Loucy (cell line): ENCODE measurements around the gene SLFN5.
"Not testable (repeated sequence)": the region's sequence is repeated elsewhere in the genome, so short reads cannot be mapped to it uniquely, and the experiment has no call there.

Experiments used
- H2AFZ ChIP-seq: fragments of 200-600 bp; sonication (generic); 2 replicates; pipeline ENCODE4 v1.6.0; 2016; ENCODE audit warnings: antibody characterized with exemption, mild to moderate bottlenecking, low read length, moderate library complexity
- H3F3A ChIP-seq: fragments of 200-600 bp; 2 replicates; pipeline ENCODE4 v1.6.0; 2016; ENCODE audit warnings: antibody characterized with exemption, low read depth, mild to moderate bottlenecking
- H3K27me3 ChIP-seq: fragments of 200-600 bp; sonication (generic); 2 replicates; pipeline ENCODE4 v1.6.1; 2014; ENCODE audit warnings: low read length, mild to moderate bottlenecking; ENCODE audit not compliant: insufficient read depth, poor library complexity, severe bottlenecking
- H3K36me3 ChIP-seq: fragments of 200-600 bp; sonication (generic); 2 replicates; pipeline ENCODE4 v1.6.1; 2016; ENCODE audit warnings: low read length; ENCODE audit not compliant: insufficient read depth
- H3K4me1 ChIP-seq: fragments of 200-600 bp; sonication (generic); 2 replicates; pipeline ENCODE4 v1.5.1; 2014; ENCODE audit warnings: low read length, mild to moderate bottlenecking; ENCODE audit not compliant: insufficient read depth, poor library complexity, severe bottlenecking
- H3K4me2 ChIP-seq: fragments of 200-600 bp; sonication (generic); 2 replicates; pipeline ENCODE4 v1.6.0; 2014; ENCODE audit warnings: antibody characterized with exemption, low read length, low read depth, mild to moderate bottlenecking; ENCODE audit not compliant: poor library complexity, severe bottlenecking
- H3K4me3 ChIP-seq: fragments of 200-600 bp; sonication (generic); 2 replicates; pipeline ENCODE4 v1.5.1; 2014; ENCODE audit warnings: low read length, mild to moderate bottlenecking, mixed read lengths; ENCODE audit not compliant: poor library complexity, severe bottlenecking
- H3K79me2 ChIP-seq: fragments of 200-600 bp; sonication (generic); 2 replicates; pipeline ENCODE4 v1.6.1; 2014; ENCODE audit warnings: low read length; ENCODE audit not compliant: insufficient read depth
- H3K9ac ChIP-seq: fragments of 200-600 bp; sonication (generic); 2 replicates; pipeline ENCODE4 v1.6.0; 2014; ENCODE audit warnings: mild to moderate bottlenecking, low read depth, low read length, moderate library complexity; ENCODE audit not compliant: poor library complexity, severe bottlenecking
- H3K9me2 ChIP-seq: fragments of 200-600 bp; sonication (generic); replicated peaks from 2 replicates; pipeline ENCODE4 v1.6.1; 2016; ENCODE audit warnings: low read depth, low read length, mixed read lengths
- H3K9me3 ChIP-seq: fragments of 200-600 bp; sonication (generic); 2 replicates; pipeline ENCODE4 v1.6.1; 2014; ENCODE audit warnings: mild to moderate bottlenecking, antibody characterized with exemption, low read length, low read depth; ENCODE audit not compliant: insufficient read depth
- H4K20me1 ChIP-seq: fragments of 200-600 bp; sonication (generic); 2 replicates; pipeline ENCODE4 v1.6.0; 2014; ENCODE audit warnings: antibody characterized with exemption, low read length, mild to moderate bottlenecking; ENCODE audit not compliant: insufficient read depth, poor library complexity, severe bottlenecking
- CTCF ChIP-seq: fragments of 200-600 bp; sonication (generic); conservative IDR thresholded peaks from 2 replicates; pipeline ENCODE4 v1.5.1; 2014; ENCODE audit warnings: mild to moderate bottlenecking, antibody characterized with exemption, low read length
- EZH2phosphoT487 ChIP-seq: fragments of 200-600 bp; IDR thresholded peaks from 2 replicates; pipeline ENCODE4 v1.6.1; 2018; ENCODE audit warnings: antibody characterized with exemption, mild to moderate bottlenecking, moderate library complexity, borderline replicate concordance

The SLFN5 gene

DNA sequence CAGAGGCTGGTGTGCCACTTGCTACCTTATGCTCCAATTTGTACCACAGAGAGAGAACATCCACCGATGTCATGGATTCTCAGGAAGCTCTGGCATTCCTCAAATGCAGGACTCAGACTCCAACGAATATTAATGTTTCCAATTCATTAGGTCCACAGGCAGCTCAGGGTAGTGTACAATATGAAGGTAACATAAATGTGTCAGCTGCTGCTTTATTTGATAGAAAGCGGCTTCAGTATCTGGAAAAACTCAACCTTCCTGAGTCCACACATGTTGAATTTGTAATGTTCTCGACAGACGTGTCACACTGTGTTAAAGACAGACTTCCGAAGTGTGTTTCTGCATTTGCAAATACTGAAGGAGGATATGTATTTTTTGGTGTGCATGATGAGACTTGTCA is 16.1 kb downstream of the SLFN5 start:
- Histone ChIP-seq H3K9me3 (no peaks in the 10 kb centered on the region), H3K36me3 (no peaks in the 10 kb centered on the region), H3K9ac (no peak overlapping the region), H3K79me2 (no peaks in the 10 kb centered on the region), H3F3A (no peaks in the 10 kb centered on the region), H4K20me1 (no peaks in the 10 kb centered on the region), H3K4me2 (no peak overlapping the region), H3K4me3 (no peak overlapping the region), H3K9me2 (no peaks in the 10 kb centered on the region), H3K4me1 (no peaks in the 10 kb centered on the region), H2AFZ (no peak overlapping the region), H3K27me3 (peaks cover 52% of the 10 kb centered on the region)
- TF ChIP-seq EZH2phosphoT487 (no peak), CTCF (no peak)

DNA sequence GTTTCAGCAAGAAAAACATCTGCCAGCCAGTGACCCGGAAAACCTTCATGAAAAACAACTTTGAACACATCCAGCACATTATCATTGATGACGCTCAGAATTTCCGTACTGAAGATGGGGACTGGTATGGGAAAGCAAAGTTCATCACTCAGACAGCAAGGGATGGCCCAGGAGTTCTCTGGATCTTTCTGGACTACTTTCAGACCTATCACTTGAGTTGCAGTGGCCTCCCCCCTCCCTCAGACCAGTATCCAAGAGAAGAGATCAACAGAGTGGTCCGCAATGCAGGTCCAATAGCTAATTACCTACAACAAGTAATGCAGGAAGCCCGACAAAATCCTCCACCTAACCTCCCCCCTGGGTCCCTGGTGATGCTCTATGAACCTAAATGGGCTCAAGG is 22.2 kb downstream of the SLFN5 start:
- peaks cover 20% of the 10 kb centered on the region for H3K27me3 ChIP-seq
- no peaks in the 10 kb centered on the region for H3K9me3 ChIP-seq
- TF ChIP-seq CTCF, result no peak
- no peak for TF ChIP-seq EZH2phosphoT487
- H3K9ac ChIP-seq, result no peak overlapping the region
- H3K79me2 ChIP-seq, result no peaks in the 10 kb centered on the region
- no peak overlapping the region for H3K4me2 ChIP-seq
- no peak overlapping the region for H2AFZ ChIP-seq
- no peaks in the 10 kb centered on the region for H3K36me3 ChIP-seq
- no peaks in the 10 kb centered on the region for H3K4me1 ChIP-seq
- H4K20me1 ChIP-seq, result no peaks in the 10 kb centered on the region
- no peaks in the 10 kb centered on the region for H3K9me2 ChIP-seq
- H3F3A ChIP-seq, result no peaks in the 10 kb centered on the region
- H3K4me3 ChIP-seq, result no peak overlapping the region

- Histone ChIP-seq H3K9me3 (no peaks in the 10 kb centered on the region), H3K9me2 (no peaks in the 10 kb centered on the region), H2AFZ (no peak overlapping the region), H3K4me3 (no peak overlapping the region), H4K20me1 (no peaks in the 10 kb centered on the region), H3F3A (no peaks in the 10 kb centered on the region), H3K79me2 (no peaks in the 10 kb centered on the region), H3K4me1 (no peaks in the 10 kb centered on the region), H3K27me3 (peaks cover 18% of the 10 kb centered on the region), H3K4me2 (no peak overlapping the region), H3K9ac (no peak overlapping the region), H3K36me3 (no peaks in the 10 kb centered on the region)
- no peak for TF ChIP-seq EZH2phosphoT487
- TF ChIP-seq CTCF, result no peak
These were observed 22.8 kb downstream of the SLFN5 start for GRCh38 chr17:35265566-35266141.

DNA sequence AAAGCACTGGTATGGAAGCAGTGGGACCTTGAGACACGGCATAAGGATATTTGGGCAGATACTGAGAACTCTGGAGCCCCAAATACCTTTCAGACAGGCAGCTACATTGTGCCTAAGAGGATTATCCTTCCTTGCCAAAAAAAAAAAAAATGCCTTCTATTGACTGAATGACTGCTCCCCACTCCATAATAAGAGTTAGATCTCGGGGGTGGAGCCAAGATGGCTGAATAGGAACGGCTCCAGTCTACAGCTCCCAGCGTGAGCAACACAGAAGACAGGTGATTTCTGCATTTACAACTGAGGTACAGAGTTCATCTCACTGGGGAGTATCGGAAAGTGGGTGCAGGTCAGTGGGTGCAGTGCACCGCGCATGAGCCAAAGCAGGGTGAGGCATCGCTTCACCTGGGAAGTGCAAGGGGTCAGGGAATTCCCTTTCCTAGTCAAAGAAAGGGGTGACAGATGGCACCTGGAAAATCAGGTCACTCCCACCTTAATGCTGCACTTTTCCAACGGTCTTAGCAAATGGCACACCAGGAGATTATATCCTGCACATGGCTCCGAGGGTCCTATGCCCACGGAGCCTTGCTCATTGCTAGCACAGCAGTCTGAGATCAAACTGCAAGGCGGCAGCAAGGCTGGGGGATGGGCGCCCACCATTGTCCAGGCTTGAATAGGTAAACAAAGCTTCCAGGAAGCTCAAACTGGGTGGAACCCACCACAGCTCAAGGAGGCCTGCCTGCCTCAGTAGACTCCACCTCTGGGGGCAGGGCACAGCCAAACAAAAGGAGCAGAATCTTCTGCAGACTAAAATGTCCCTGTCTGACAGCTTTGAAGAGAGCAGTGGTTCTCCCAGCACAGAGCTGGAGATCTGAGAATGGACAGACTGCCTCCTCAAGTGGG is 31.5 kb downstream of the SLFN5 start:
- not testable (repeated sequence) for H2AFZ ChIP-seq, H3K9me3 ChIP-seq, H3K9ac ChIP-seq, H3K4me1 ChIP-seq, H3K79me2 ChIP-seq, H3K9me2 ChIP-seq, H3K4me3 ChIP-seq, H3K4me2 ChIP-seq, H3K36me3 ChIP-seq, H3F3A ChIP-seq, H4K20me1 ChIP-seq, H3K27me3 ChIP-seq

GRCh38 chr17:35278454-35278853 is 35.6 kb downstream of the SLFN5 start:
- not testable (repeated sequence) for H2AFZ ChIP-seq, H3K79me2 ChIP-seq, H3K9me3 ChIP-seq

More at GRCh38 chr17:35278454-35278853, 35.6 kb downstream of the SLFN5 start:
- not testable (repeated sequence) for H3K27me3 ChIP-seq, H3K9me2 ChIP-seq, H3K4me1 ChIP-seq, H3K4me2 ChIP-seq, H3K4me3 ChIP-seq, H3K36me3 ChIP-seq, H3K9ac ChIP-seq, H3F3A ChIP-seq, H4K20me1 ChIP-seq
